HepG2 (cell line): ENCODE measurements around the gene ASCL3. TPM values are rescaled to one million over a fixed set of nuclear protein-coding genes. Genes with fewer than 3 reads are reported as not detected.

Source experiments
- FOXK2 ChIP-seq: fragments of 450-650 bp; IDR thresholded peaks from 2 replicates; pipeline ENCODE4 v1.6.1; 2016
- HOXA9 ChIP-seq: sonication (generic); formaldehyde crosslinking; IDR thresholded peaks from 2 replicates; pipeline ENCODE4 v1.8.1; 2022; ENCODE audit warnings: missing genetic modification reagents, mild to moderate bottlenecking, moderate library complexity, borderline replicate concordance
- KIAA2018 ChIP-seq: sonication (generic); formaldehyde crosslinking; IDR thresholded peaks from 2 replicates; pipeline ENCODE4 v1.5.0; 2020; ENCODE audit warnings: mild to moderate bottlenecking, missing genetic modification reagents, borderline replicate concordance
- NFRKB ChIP-seq: fragments of 450-650 bp; IDR thresholded peaks from 2 replicates; pipeline ENCODE4 v1.6.1; 2017
- NR2F6 ChIP-seq, 2 experiments: IDR thresholded peaks; 2 replicates each; pipeline ENCODE4 v1.6.1; 2016; ENCODE audit warnings: antibody characterized with exemption in 1 of 2, mild to moderate bottlenecking in 1 of 2
- POLR2AphosphoS2 ChIP-seq: IDR thresholded peaks from 2 replicates; pipeline ENCODE4 v1.6.1; 2011; ENCODE audit warnings: low read depth, low read length, improper control_type of control experiment
- TBX2 ChIP-seq: sonication (generic); formaldehyde crosslinking; IDR thresholded peaks from 2 replicates; pipeline ENCODE4 v1.5.0; 2020; ENCODE audit warnings: missing genetic modification reagents, mild to moderate bottlenecking, borderline replicate concordance
- ZNF20 ChIP-seq: sonication (generic); formaldehyde crosslinking; IDR thresholded peaks from 2 replicates; pipeline ENCODE4 v1.4.0; 2020; ENCODE audit warnings: mild to moderate bottlenecking, moderate library complexity, missing genetic modification reagents
- ZNF274 ChIP-seq: sonication (generic); formaldehyde crosslinking; IDR thresholded peaks from 2 replicates; pipeline ENCODE4 v1.5.1; 2020; ENCODE audit warnings: mild to moderate bottlenecking, missing genetic modification reagents
- ZNF337 ChIP-seq: sonication (generic); formaldehyde crosslinking; IDR thresholded peaks from 2 replicates; pipeline ENCODE4 v1.5.1; 2020; ENCODE audit warnings: missing genetic modification reagents, low read depth, mild to moderate bottlenecking, borderline replicate concordance
- ZNF749 ChIP-seq: sonication (generic); formaldehyde crosslinking; IDR thresholded peaks from 2 replicates; pipeline ENCODE4 v1.8.0; 2022; ENCODE audit warnings: mild to moderate bottlenecking, missing genetic modification reagents, moderate library complexity, borderline replicate concordance
- polyA plus RNA-seq, 8 experiments: library from polyadenylated mRNA; depleted of rRNA in 3 of 8; stranded (reverse) in 7 of 8; unstranded in 1 of 8; fragments of >200 nt; fragmentation: Illumina TruSeq in 4 of 8; extraction: Trizol in 4 of 8; gene quantifications; 2 replicates each; pipeline versions ENCODE4 v1.2.1 to v1.2.3, GENCODE V29; 2011 to 2016; ENCODE audit warnings: low read depth in 4 of 8, missing spikeins in 1 of 8, mixed read lengths in 1 of 8; ENCODE audit not compliant: insufficient read depth in 1 of 8
- total RNA-seq, 5 experiments: library from RNA; depleted of rRNA; stranded (reverse); fragments of >200 nt; fragmentation: Illumina TruSeq; extraction: Trizol; gene quantifications; 2 replicates each; pipeline ENCODE4 v1.2.3, GENCODE V29; 2016; ENCODE audit warnings: low read depth in 1 of 5
- TF ChIP-seq, protein P1 (sequence below): fragments of 450-650 bp; IDR thresholded peaks from 2 replicates; pipeline ENCODE4 v1.6.1; 2016
- TF ChIP-seq, protein P2 (sequence below): sonication (generic); formaldehyde crosslinking; IDR thresholded peaks from 2 replicates; pipeline ENCODE4 v1.9.0; 2022; ENCODE audit warnings: missing genetic modification reagents, mild to moderate bottlenecking, borderline replicate concordance

Gene ASCL3
- total and polyA plus RNA-seq, 2 of the 13 experiments (the other 11 are each of a cell fraction or from before 2014, with no cell fraction given), result not detected

DNA sequence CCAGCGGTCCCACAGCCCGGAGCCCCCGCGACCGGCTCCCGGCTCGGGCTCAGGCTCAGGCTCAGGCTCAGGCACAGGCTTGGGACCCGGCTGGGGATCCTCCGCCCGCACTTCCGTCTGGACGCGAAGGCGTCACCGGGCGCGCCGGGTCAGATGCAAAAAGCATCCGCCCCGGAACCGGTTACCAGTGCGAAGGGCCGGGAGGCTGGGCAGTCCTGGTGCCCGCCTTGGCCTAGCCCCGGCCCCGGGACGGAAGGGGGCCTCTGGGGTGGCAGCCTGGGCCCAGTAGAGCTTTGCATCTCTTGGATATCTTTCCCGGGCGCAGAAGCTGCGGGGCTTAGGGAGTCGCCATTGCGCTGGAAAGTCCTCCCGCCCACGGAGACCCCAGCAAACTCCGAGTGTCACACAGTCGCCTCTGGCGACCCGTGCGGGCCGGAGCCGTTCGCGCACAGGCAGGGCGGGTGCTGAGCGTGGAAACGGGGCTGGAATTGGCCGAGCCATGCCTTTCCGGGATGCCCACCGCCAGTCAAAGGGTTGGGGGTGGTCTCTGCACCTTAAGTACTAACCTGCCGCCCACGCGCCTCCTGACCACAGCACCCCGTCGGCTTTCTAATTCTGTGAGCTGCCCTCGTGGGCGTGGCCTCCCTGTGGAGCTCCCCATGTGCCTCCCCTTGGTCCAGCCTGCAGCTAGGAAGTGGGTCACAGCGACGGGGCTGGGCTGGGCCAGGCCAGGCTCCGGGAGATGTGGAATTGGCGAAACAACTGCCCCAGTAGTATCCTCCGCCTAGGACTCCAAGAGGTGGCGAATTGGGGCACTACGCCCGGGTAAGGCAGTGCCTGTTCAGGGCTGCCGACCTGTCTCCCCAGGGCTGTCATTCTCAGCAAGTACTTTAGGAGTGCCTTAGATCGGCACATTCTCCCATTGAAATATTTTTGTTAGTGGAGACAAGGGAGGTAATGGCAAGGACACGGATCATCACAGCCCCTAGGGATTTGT is 21.8 kb upstream of the ASCL3 start, which contains the start of gene TMEM9B (continued):
- TF ChIP-seq KIAA2018 (CRISPR knock-in tag), result no peak
- TF ChIP-seq ZNF749, result peak; percentile 66; the same call in 1 of the 2 replicates
- TF ChIP-seq, protein P1, sequence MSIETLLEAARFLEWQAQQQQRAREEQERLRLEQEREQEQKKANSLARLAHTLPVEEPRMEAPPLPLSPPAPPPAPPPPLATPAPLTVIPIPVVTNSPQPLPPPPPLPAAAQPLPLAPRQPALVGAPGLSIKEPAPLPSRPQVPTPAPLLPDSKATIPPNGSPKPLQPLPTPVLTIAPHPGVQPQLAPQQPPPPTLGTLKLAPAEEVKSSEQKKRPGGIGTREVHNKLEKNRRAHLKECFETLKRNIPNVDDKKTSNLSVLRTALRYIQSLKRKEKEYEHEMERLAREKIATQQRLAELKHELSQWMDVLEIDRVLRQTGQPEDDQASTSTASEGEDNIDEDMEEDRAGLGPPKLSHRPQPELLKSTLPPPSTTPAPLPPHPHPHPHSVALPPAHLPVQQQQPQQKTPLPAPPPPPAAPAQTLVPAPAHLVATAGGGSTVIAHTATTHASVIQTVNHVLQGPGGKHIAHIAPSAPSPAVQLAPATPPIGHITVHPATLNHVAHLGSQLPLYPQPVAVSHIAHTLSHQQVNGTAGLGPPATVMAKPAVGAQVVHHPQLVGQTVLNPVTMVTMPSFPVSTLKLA, result peak; percentile 61; the same call in 1 of the 2 replicates
- TF ChIP-seq NR2F6 (IDR thresholded peaks at IDR 0.05), result no peak
- no peak for TF ChIP-seq NR2F6 (CRISPR knock-in tag; IDR thresholded peaks at IDR 0.05)
- TF ChIP-seq, protein P2, sequence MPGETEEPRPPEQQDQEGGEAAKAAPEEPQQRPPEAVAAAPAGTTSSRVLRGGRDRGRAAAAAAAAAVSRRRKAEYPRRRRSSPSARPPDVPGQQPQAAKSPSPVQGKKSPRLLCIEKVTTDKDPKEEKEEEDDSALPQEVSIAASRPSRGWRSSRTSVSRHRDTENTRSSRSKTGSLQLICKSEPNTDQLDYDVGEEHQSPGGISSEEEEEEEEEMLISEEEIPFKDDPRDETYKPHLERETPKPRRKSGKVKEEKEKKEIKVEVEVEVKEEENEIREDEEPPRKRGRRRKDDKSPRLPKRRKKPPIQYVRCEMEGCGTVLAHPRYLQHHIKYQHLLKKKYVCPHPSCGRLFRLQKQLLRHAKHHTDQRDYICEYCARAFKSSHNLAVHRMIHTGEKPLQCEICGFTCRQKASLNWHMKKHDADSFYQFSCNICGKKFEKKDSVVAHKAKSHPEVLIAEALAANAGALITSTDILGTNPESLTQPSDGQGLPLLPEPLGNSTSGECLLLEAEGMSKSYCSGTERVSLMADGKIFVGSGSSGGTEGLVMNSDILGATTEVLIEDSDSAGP (CRISPR knock-in tag), result peak; percentile 91; the same call in 1 of the 2 replicates
- no peak for TF ChIP-seq ZNF20 (CRISPR knock-in tag)
- no peak for TF ChIP-seq ZNF274 (CRISPR knock-in tag)
- TF ChIP-seq TBX2 (CRISPR knock-in tag), result peak; percentile 82; the same call in 1 of the 2 replicates
- no peak for TF ChIP-seq FOXK2
- 0 out of 2 replicates have a peak, but pooled peaks have one; percentile 65 for TF ChIP-seq ZNF337 (CRISPR knock-in tag)
- no peak for TF ChIP-seq POLR2AphosphoS2
- TF ChIP-seq HOXA9 (CRISPR knock-in tag), result no peak
- no peak for TF ChIP-seq NFRKB
